MV-4-11 (cell line): ENCODE measurements around the gene KBTBD8.

ENCODE experiments used
- DNase-seq: peaks from one replicate; lab custom pipeline; 2025; lab: John Stamatoyannopoulos, UW

Gene KBTBD8

GRCh38 chr3:66998904-66999235, 763 bp downstream of the KBTBD8 start:
- DNase-seq: no peak

GRCh38 chr3:67000009-67000408, 1.9 kb downstream of the KBTBD8 start:
- peak; percentile 97 for DNase-seq

GRCh38 chr3:67001086-67001861, 3.2 kb downstream of the KBTBD8 start:
- peak; percentile 17 for DNase-seq

GRCh38 chr3:67005974-67006373, 7.9 kb downstream of the KBTBD8 start:
- no peak for DNase-seq

- DNase-seq: no peak
Observed at GRCh38 chr3:67006460-67006859, 8.4 kb downstream of the KBTBD8 start.

GRCh38 chr3:67008388-67008787, 10.3 kb downstream of the KBTBD8 start:
- no peak for DNase-seq

- DNase-seq: no peak
Observed at GRCh38 chr3:67009716-67010115, 11.6 kb downstream of the KBTBD8 start.

GRCh38 chr3:67011414-67012131, 13.5 kb downstream of the KBTBD8 start:
- no peak for DNase-seq

- no peak for DNase-seq
Observed at GRCh38 chr3:67012564-67012963, 14.5 kb downstream of the KBTBD8 start.

- no peak for DNase-seq
Observed at GRCh38 chr3:67015702-67016484, 17.8 kb downstream of the KBTBD8 start.

- peak; percentile 5 for DNase-seq
Observed at GRCh38 chr3:67016522-67017080, 18.5 kb downstream of the KBTBD8 start.

- DNase-seq: no peak
Observed at GRCh38 chr3:67017211-67017610, 19.1 kb downstream of the KBTBD8 start.

- no peak for DNase-seq
Observed at GRCh38 chr3:67018105-67018788, 20.1 kb downstream of the KBTBD8 start.

- no peak for DNase-seq
Observed at GRCh38 chr3:67018789-67019526, 20.9 kb downstream of the KBTBD8 start.

- DNase-seq: no peak
Observed at GRCh38 chr3:67028001-67028784, 30.1 kb downstream of the KBTBD8 start.

- DNase-seq: peak; percentile 71
Observed at GRCh38 chr3:67030785-67031740, 33.0 kb downstream of the KBTBD8 start.

- no peak for DNase-seq
Observed at GRCh38 chr3:67031986-67032385, 33.9 kb downstream of the KBTBD8 start.

- DNase-seq: no peak
Observed at GRCh38 chr3:67033079-67033478, 35.0 kb downstream of the KBTBD8 start.

GRCh38 chr3:67034371-67034770, 36.3 kb downstream of the KBTBD8 start:
- no peak for DNase-seq
